HG03095 (cell line): ENCODE results near the gene IL16.

Source experiments
- ATAC-seq: cut with Tn5 transposase; IDR thresholded peaks from one replicate; pipeline ENCODE4 v1.9.1; 2021; ENCODE audit warnings: moderate library complexity; ENCODE audit not compliant: unreplicated experiment

IL16 gene

GRCh38 chr15:81254277-81254915 lies 57.7 kb downstream of the IL16 start:
- no peak for ATAC-seq

- no peak for ATAC-seq
Observed at GRCh38 chr15:81254916-81255290, 58.2 kb downstream of the IL16 start.

- no peak for ATAC-seq
Observed at GRCh38 chr15:81255315-81255957, 58.8 kb downstream of the IL16 start.

- ATAC-seq: no peak
Observed at GRCh38 chr15:81255958-81256320, 59.3 kb downstream of the IL16 start.

GRCh38 chr15:81256916-81257315 lies 60.2 kb downstream of the IL16 start:
- no peak for ATAC-seq

GRCh38 chr15:81257435-81257834 lies 60.8 kb downstream of the IL16 start:
- no peak for ATAC-seq

- ATAC-seq: no peak
Observed at GRCh38 chr15:81258455-81258854, 61.8 kb downstream of the IL16 start.

GRCh38 chr15:81259760-81260298 lies 63.1 kb downstream of the IL16 start:
- ATAC-seq: no peak

GRCh38 chr15:81261172-81261811 lies 64.6 kb downstream of the IL16 start:
- no peak for ATAC-seq

GRCh38 chr15:81263477-81263876 lies 66.8 kb downstream of the IL16 start:
- ATAC-seq: no peak

GRCh38 chr15:81264072-81264857 lies 67.6 kb downstream of the IL16 start:
- ATAC-seq: no peak

- no peak for ATAC-seq
Observed at GRCh38 chr15:81265256-81265943, 68.7 kb downstream of the IL16 start.

GRCh38 chr15:81265944-81266775 lies 69.5 kb downstream of the IL16 start:
- peak; percentile 68 for ATAC-seq

- no peak for ATAC-seq
Observed at GRCh38 chr15:81268340-81268739, 71.7 kb downstream of the IL16 start.

GRCh38 chr15:81268881-81269601 lies 72.4 kb downstream of the IL16 start:
- no peak for ATAC-seq

- ATAC-seq: no peak
Observed at GRCh38 chr15:81270188-81270587, 73.5 kb downstream of the IL16 start.

- ATAC-seq: no peak
Observed at GRCh38 chr15:81270781-81271491, 74.3 kb downstream of the IL16 start.

- no peak for ATAC-seq
Observed at GRCh38 chr15:81271761-81272644, 75.3 kb downstream of the IL16 start.
